ENCODE measurements around the gene EIF2AK3. TPM values are rescaled to one million over a fixed set of nuclear protein-coding genes. Genes with fewer than 3 reads are reported as not detected.

EIF2AK3 gene
- polyA plus RNA-seq, 1 experiment = 3.8 TPM

GRCh38 chr2:88613921-88614320, 13.3 kb downstream of the EIF2AK3 start:
- POLR2A ChIA-PET = no interaction called here
- CTCF ChIA-PET = no interaction called here
- no peaks in the 10 kb centered on the region for H3K36me3 ChIP-seq (ENCODE audit: control insufficient read depth, insufficient read depth, low read length)
- no peak for DNase-seq (ENCODE audit: low read depth)
- no peak for TF ChIP-seq CTCF (IDR thresholded peaks at IDR 0.05; ENCODE audit: insufficient read depth, low read depth, low read length)
- no peak overlapping the region for H3K4me3 ChIP-seq (ENCODE audit: low read depth, low read length)
- no peaks in the 10 kb centered on the region for H3K27me3 ChIP-seq (ENCODE audit: control insufficient read depth, insufficient read depth, low read length)

GRCh38 chr2:88608184-88608583, 19.1 kb downstream of the EIF2AK3 start:
- DNase-seq (ENCODE audit: low read depth) = no peak
- Histone ChIP-seq H3K27me3 (ENCODE audit: control insufficient read depth, insufficient read depth, low read length) (no peaks in the 10 kb centered on the region), H3K36me3 (ENCODE audit: control insufficient read depth, insufficient read depth, low read length) (no peaks in the 10 kb centered on the region), H3K4me3 (ENCODE audit: low read depth, low read length) (no peak overlapping the region)
- TF ChIP-seq CTCF (IDR thresholded peaks at IDR 0.05; ENCODE audit: insufficient read depth, low read depth, low read length) = no peak
- ChIA-PET POLR2A (no interaction called here), CTCF (interaction anchor here (1.0 to 2.2 kb wide), 3 partner anchors 18 to 59 kb away, joined by 3 to 8 read pairs (median 4); no protein-coding TSS in a partner anchor)

GRCh38 chr2:88607416-88607815, 19.8 kb downstream of the EIF2AK3 start:
- Histone ChIP-seq H3K4me3 (ENCODE audit: low read depth, low read length) (no peak overlapping the region), H3K27me3 (ENCODE audit: control insufficient read depth, insufficient read depth, low read length) (no peaks in the 10 kb centered on the region), H3K36me3 (ENCODE audit: control insufficient read depth, insufficient read depth, low read length) (no peaks in the 10 kb centered on the region)
- POLR2A ChIA-PET = no interaction called here
- TF ChIP-seq CTCF (IDR thresholded peaks at IDR 0.05; ENCODE audit: insufficient read depth, low read depth, low read length) = no peak
- DNase-seq (ENCODE audit: low read depth) = no peak
- CTCF ChIA-PET = interaction anchor here (1.0 to 2.2 kb wide), 4 partner anchors 17 to 62 kb away, joined by 3 to 8 read pairs (median 4); no protein-coding TSS in a partner anchor

GRCh38 chr2:88606371-88607030, 20.8 kb downstream of the EIF2AK3 start:
- no peak for DNase-seq (ENCODE audit: low read depth)
- H3K4me3 ChIP-seq (ENCODE audit: low read depth, low read length) = no peak overlapping the region
- TF ChIP-seq CTCF (IDR thresholded peaks at IDR 0.05; ENCODE audit: insufficient read depth, low read depth, low read length) = no peak
- ChIA-PET CTCF (interaction anchor here (1.0 to 2.2 kb wide), 4 partner anchors 16 to 65 kb away, joined by 3 to 8 read pairs (median 3); no protein-coding TSS in a partner anchor), POLR2A (no interaction called here)
- no peaks in the 10 kb centered on the region for H3K27me3 ChIP-seq (ENCODE audit: control insufficient read depth, insufficient read depth, low read length)
- no peaks in the 10 kb centered on the region for H3K36me3 ChIP-seq (ENCODE audit: control insufficient read depth, insufficient read depth, low read length)

- POLR2A ChIA-PET = no interaction called here
- no peak for DNase-seq (ENCODE audit: low read depth)
- no peaks in the 10 kb centered on the region for H3K27me3 ChIP-seq (ENCODE audit: control insufficient read depth, insufficient read depth, low read length)
- no peaks in the 10 kb centered on the region for H3K36me3 ChIP-seq (ENCODE audit: control insufficient read depth, insufficient read depth, low read length)
- no peak overlapping the region for H3K4me3 ChIP-seq (ENCODE audit: low read depth, low read length)
- CTCF ChIA-PET = interaction anchor here (0.5 to 0.6 kb wide), 2 partner anchors 35 to 252 kb away, joined by 3 read pairs; no protein-coding TSS in a partner anchor
- TF ChIP-seq CTCF (IDR thresholded peaks at IDR 0.05; ENCODE audit: insufficient read depth, low read depth, low read length) = no peak
Observed at GRCh38 chr2:88603146-88603545, 24.1 kb downstream of the EIF2AK3 start.

Data from BJ (cell line).